GM21515 (cell line): ENCODE measurements around the gene MDP1.
"Not testable (repeated sequence)": the region's sequence is repeated elsewhere in the genome, so short reads cannot be mapped to it uniquely, and the experiment has no call there.

Source experiments
- ATAC-seq: cut with Tn5 transposase; IDR thresholded peaks from one replicate; pipeline ENCODE4 v1.9.1; 2021; ENCODE audit not compliant: unreplicated experiment

The MDP1 gene

DNA sequence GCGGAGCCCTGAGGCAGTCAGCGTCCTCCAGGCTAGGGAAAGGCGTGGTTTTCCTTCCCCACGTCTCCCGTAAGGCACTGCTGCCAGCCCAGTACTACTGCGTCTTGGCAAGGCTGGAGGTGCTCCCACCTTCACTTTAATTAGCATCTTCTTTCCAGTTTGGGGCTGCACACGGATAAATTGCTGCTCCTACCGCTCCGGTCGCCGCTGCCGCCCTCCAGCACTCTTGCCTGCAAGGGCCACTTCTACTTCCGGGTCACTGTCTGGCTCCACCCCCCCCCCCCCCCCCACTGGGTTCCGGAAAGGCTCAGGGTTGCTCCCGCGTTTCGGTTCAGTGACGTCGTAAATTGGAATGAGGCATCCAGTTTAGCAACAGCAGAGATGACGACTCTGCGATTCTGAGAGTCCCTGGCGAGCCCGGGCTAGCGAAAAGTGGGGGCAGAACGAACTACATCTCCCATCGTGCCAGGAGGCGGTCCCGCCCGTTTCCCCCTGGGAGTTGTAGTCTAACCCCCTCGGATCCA lies 16.3 kb upstream of the MDP1 start, which contains the start of gene NEDD8:
TSS of gene NEDD8 (minus strand) at position 247 of the 524 bp plus-strand sequence. CDS start at position 147, 100 bp downstream.
- ATAC-seq: peak; percentile 60

DNA sequence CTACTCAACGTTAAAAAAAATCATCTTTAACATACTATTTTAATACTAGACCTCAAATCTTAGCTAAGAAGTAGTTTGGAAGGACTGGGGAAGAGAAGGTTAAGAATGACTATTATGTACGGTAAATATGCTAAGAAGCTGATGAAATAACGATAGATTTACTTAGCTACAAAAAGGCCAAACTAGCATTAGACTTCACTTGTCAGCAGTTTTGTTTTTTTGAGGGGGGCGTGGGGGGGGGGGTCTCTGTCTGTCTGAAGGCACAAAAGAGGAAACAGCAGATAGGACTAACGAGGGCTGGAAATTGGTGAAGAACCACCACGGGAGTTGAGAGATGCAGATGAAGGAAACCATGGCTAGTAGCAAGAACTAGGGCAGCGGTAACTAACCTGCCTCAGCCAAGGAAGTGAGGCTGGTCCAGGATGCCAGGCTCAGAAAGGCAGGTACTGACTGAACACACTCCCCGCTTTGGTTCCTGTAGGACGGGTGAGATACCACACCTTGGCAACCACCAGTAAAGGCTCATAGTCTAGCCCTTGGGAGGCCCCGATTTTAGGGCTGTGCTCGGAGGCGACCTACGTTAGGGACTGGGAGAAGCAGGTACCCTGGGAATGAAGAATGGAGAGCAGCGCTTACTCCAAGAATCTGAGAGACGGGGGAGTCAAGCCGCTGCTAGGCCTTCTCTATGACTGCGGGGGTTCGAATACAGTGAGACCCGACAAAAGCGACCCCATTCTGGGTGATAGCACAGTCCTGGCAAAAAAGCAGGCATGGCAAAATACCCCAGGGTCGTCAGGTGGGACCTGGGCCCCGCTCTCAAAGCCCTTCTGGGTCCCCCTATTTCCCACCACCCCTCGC lies 15.6 kb upstream of the MDP1 start:
- peak; percentile 9 for ATAC-seq

DNA sequence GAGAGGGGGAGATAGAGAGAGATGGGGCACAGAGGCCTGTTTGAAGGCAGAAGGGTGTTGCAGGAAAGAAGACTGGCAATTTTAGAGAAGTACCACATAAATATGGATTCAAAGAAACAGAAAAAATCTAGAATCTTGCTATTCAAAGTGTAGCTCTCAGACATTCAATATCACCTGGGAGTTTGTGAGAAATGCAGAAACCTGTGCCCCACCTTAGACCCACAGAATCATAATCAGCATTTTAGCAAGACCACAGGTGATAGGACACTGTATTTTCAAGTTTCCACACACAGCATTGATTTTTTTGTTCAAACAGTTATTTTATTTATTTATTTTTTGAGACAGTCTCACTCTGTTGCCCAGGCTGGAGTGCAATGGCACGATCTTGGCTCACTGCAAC lies 13.0 kb upstream of the MDP1 start:
- ATAC-seq: no peak

DNA sequence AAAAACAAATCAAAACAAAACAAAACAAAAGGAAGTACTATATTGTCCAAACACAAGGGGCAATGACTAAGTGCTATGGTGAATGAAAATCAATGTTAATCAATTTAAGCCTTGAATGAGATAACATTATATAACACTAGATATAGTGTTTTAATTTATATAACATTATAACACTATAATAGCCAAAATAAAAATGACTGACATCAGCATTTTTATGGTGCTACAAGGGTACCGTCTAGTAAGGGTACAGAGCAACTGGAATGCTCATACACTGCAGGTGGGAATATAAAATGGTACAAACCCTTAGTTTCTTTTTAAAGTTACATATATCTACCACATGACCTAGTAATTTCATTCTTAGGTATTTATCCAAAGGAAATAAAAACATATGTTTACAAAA lies 10.6 kb upstream of the MDP1 start:
- ATAC-seq: no peak

DNA sequence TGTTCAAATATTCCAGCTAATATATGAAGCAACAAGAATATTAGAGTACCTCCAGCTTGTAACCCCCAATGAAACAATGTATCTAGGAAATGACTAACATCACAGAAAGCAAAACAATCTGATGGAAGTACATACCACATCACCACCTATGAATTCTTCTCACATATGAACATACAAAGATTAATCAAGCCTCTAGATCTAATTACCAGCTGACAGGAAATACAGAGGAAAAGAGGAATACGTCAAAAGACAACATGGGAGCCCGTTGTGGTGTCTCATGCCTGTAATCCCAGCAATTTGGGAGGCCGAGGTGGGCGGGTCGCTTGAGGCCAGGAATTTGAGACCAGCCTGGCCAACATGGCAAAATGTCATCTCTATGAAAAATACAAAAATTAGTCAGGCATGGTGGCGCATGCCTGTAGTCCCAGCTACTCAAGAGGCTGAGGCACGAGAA lies 8.8 kb upstream of the MDP1 start:
- ATAC-seq: no peak

DNA sequence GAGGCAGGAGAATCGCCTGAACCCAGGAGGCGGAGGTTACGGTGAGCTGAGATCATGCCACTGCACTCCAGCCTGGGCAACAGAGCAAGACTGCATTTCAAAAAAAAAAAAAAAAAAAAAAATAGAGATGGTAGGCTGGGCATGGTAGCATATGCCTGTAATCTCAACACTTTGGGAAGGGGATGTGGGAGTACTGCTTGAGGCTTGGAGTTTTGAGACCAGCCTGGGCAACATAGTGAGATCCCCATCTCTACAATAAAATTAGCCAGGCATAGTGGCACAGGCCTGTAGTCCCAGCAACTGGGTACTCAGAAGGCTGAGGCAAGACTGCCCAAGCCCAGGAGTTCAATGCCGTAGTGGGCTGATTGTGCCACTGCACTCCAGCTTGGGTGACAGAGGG lies 7.1 kb upstream of the MDP1 start:
- ATAC-seq: not testable (repeated sequence)

DNA sequence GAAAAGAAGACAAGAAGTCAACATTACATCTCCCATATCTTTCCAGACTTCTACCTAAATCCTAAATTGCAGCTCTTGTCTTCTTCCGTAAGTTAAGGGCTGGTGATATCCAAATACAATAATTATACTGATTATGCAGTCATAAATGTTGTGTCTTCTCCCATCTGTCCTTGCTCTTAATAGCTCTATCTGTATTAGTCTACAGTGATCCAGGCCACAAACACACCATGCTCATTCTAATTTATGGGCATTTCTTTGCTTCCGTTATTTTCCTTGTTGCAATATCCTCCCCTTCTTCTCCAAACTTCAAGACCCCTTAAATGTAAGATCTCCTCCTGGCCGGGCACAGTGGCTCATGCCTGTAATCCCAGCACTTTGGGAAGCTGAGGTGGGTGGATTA lies 3.7 kb upstream of the MDP1 start:
- no peak for ATAC-seq

DNA sequence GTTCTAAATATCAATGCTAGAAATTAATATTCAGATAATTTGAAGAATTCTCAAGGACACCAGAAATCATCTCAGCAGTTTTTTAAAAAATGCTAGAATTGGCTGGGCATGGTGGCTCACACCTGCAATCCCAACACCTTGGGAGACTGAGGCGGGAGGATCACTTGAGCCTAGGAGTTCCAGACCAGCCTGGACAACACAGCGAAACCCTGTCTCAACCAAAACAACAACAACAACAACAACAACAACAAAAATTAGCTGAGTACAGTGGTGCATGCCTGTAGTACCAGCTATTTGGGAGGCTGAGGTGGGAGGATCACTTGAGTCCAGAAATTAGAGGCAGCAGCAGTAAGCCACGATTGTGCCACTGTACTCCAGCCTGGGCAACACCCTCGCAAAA lies 3.2 kb upstream of the MDP1 start:
- ATAC-seq: no peak

DNA sequence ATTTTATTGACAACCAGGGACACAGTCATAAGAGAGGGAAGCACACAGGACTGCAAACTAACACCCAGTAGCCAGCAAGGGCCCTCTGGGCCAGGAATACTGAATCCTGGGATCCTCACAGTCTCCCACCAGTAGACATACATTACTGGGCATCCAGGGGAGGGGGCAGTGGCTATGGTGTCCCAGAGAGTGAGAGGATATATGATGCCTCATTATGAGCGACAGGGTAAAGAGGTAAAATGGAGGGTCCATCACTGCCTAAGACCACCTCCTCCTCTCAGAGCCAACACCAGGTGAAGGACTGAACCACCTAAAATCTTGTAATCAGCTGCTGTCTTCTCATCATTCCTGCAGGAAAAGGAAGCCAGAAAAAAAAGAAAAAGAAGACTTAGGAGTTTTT lies 1.0 kb upstream of the MDP1 start:
- not testable (repeated sequence) for ATAC-seq

DNA sequence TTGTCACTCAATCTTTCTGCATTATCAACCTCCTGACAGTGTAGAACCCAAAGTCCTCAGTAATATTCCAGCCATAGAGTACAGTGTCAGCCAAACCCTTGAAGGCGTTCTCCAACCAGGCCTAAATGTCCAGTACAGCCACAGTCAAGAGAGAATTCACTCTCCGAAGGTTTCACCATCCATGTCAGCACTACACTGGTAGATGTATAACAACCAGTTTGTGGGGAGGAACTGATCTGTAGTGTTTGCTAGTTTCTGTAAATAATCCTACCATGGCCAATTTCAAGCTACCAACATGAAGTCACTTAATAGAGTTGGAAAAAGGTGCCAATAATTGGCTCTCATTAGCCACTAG lies 456 bp upstream of the MDP1 start:
- no peak for ATAC-seq

DNA sequence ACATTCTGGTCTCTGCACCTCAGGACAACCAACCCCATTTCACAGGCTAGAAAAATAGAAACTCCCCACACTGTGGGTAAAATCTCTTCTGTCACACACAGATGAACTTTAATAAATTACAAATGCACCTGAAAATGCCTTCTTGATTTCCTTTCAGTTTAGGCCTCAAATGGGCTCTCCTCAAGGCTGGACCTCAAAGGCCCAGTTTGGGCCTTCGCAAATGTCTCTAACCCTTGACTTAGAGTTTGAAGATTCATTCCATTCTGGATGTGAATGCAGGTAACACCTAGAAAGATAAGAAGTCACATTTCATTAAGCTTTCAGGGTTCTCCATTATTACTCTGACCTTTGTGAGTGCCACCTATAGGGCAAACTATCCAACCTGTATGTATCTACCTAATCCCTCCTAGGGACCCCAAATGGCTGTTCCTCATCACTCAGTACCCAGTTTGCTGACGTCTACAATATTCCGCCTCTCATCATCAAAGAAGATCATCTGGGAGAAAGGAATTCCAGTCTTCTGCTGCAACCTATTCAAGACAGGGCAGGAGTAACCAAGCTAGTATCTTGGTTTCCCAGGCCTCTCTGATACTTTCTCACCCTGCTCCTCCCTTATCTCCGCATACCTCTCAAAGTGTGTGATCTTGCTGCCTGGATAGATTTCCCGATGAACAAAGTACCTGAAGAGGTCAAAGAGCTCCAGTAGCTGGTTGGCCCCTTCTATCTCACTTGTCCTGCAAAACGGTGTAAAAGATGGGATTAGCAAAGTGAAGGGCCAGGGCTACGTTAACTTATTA lies 1.8 kb downstream of the MDP1 start:
- no peak for ATAC-seq

DNA sequence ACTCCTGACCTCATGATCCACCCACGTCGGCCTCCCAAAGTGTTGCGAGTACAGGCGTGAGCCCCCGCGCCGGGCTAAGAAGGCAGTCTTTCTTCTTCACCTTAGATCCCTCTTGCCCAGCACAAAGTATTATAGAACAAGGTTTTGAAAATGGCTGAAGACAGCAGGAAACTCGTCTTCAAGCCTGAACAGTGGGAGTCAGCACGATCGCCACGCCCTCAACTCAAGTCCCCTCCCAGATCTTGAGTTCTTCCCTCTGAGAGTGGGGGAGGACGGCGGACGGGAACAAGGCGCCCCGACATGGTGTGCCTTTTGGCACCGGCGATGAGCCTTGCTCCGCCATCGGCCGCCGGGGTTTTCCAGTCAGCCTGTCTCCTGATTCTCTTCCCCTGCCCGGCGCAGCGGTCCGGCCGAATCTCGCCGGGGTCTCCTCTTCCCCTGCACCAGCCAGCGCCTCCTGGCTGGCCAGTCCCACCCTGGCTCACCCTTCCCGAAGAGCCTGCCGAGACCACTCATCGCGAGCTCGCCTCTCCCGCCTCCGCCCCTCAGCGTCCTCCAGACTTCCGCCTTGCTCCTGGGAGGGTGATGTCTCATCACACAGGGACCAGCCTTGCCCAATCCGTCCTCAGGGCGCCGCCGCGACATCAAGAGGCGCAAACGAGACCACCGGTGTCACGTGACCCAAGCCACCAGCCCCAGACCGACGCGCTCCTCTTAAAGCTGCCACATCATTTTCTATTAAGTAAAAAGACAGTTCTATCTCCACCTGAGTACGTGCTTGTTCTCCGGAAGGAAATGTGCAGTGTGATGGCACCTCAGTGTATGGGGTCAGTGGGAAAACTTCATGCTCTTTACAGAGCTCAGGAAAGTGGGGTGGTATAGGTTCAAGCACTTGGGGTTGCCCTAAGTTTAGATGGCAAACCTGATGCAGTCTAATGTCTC lies 2.7 kb downstream of the MDP1 start, which contains the start of gene CHMP4A:
TSS of gene CHMP4A (minus strand) at position 565 of the 942 bp plus-strand sequence. CDS start at position 516, 49 bp downstream.
- ATAC-seq: peak; percentile 81

DNA sequence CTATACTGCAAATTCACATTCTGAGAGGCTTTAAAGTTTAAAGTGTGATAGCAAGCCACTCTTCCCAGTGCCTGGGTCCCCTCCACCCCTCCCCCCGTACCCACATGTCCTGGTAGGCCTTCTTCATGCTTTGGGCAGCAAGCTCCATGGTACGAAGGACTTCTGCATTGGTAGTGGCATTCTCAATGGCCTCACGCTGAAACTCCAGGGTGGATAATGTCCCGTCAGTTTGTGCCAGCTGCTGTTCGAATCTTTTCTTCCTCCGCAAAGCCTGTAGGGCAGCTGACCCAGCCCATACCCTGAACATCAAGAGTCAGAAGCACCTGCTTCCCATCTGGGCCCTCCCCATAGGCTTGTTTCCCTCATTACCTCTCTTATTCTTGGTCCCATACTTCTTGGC lies 4.6 kb downstream of the MDP1 start:
- no peak for ATAC-seq

DNA sequence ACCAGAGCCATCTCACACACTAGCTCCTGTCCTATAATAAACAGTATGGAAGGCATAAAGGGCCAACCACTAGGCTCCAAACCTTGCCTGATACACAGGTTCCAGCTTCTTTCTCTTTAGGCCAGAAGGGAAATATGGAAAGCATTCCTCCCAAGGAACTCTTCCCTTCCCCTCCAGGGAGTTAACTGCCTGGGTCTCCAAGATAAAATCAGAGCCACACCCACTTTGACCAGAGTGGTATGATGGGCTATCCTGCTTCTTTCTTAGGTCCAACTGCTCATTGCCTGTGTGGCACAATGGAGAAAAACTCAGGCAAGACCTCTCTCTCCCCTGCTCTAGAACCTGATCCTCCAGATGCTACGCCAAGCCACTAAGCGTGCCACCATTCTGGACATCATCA lies 8.2 kb downstream of the MDP1 start:
- no peak for ATAC-seq

DNA sequence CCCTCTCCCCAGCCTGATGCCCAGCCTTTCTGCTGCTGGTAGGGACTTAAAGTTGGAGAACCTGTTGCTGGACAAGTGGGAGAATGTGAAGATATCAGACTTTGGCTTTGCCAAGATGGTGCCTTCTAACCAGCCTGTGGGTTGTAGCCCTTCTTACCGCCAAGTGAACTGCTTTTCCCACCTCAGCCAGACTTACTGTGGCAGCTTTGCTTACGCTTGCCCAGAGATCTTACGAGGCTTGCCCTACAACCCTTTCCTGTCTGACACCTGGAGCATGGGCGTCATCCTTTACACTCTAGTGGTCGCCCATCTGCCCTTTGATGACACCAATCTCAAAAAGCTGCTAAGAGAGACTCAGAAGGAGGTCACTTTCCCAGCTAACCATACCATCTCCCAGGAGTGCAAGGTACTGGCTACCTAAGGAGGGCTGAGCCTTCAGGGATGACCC lies 8.7 kb downstream of the MDP1 start:
- ATAC-seq: no peak

DNA sequence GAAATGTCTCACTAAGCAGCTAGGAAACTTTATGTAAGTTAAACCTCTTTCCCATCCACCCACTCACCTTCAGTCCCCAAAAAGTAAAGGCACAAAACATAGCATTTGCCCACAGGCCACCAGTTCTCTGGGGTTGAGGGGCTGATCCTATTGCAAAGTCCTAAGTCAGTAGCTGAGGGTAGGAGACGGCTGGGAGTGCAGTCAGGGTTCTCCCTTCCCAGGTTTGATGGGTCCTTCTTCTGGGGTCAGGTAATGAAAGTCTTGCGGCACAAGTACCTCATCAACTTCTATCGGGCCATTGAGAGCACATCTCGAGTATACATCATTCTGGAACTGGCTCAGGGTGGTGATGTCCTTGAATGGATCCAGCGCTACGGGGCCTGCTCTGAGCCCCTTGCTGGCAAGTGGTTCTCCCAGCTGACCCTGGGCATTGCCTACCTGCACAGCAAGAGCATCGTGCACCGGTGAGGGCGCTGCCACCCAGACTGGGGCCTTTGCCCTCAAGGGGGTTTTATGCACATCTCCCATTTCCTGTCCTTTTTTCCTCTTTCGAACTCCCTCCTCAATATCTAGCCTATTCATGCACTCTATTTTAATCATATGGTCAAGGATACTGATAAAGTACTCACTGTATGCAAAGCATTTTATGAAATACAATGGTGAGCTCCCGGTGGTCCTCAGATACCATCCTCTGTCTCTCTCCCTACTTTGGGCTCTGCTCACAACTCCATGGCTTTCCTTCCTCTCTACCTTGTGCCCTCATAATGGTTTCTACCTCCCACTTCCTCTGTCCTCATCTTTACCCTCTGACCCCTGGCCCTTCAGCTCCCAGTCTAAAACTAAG lies 9.4 kb downstream of the MDP1 start:
- ATAC-seq: no peak

DNA sequence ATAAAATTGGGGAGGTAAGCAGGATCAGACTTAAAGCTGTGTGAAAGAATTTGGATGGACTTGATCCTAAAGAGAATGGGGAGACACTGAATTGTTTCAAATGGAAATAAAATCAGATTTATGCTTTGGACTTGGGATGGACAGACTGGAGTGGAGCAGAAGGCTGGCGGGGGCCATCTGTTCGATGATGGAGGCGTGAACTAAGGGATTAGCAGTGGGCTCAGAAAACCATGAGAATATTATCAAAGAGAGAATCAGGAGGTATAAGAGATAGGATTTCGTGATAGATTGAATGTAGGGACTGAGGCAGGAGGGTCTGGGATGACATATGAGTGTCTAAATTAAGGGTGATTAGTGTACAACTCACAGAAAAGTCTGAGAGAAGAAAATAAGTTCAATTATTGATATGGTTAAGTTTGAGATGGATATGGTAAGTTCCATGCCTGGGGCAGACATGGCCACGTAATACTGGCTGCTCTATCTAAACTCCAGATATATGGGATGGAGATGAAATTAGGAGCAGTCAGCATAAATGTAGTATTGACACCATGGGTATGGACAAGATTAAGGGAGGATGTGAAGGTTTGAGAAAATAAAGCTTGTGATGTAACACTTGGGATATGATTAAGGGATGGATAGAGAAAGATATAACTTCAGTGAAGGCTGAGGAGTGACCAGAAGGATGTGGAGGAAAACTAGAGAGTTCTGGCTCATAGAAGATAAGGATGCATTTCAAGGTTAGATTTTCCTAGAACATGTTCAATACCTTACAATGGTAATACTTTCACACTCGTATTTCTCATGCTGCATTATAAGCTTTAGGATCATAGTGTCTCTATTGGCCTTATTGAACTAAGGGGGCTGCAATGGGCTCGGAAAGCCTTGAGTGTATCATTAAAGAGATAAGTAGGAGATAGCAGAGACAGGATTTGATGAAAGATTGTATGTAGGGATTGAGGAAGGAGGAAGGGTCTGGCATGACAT lies 11.4 kb downstream of the MDP1 start:
- ATAC-seq: no peak

DNA sequence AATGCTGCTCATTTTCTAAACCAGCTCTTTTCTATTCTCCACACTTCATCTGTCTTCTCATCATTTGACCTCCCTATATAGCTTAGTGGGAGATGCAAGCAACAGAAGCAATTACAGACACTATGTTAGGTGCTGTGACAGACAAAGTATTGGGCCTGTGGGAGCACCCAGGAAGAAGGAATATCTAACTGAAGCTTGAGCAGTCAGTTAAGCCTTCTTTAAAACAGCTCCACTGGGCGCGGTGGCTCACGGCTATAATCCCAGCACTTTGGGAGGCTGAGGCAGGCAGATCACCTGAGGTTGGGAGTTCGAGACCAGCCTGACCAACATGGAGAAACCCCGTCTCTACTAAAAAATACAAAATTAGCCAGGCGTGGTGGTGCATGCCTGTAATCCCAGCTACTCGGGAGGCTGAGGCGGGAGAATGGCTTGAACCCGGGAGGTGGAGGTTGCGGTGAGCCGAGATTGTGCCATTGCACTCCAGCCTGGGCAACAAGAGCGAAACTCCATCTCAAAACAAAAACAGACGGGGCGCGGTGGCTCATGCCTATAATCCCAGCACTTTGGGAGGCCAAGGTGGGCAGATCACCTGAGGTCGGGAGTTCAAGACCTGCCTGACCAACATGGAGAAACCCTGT lies 12.5 kb downstream of the MDP1 start:
- ATAC-seq: not testable (repeated sequence)
